Measurements from ENCODE around the gene NUP54.

DNA sequence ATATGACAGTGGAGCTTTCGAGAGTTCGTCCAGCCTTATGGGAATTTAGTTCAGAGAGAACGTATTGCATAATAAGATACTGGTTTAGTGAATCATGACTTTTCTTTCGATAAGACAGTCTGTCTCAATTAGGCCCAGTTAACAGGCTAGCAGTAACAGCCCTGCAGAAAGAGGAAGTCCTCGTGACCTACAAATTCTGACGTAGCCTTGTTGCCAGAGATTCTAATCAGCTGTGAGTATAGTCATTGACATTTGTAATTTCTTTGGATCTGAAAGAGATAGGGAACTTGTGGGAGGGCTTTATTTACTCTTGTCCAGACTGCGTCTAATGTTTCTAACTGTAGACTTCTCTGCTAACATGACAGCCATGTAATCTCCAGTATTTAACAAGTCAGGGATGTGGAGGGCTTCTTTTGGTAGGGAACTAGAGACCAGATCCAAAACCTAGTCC, 57.9 kb downstream of the NUP54 start:
- TF ChIP-seq, protein P1, sequence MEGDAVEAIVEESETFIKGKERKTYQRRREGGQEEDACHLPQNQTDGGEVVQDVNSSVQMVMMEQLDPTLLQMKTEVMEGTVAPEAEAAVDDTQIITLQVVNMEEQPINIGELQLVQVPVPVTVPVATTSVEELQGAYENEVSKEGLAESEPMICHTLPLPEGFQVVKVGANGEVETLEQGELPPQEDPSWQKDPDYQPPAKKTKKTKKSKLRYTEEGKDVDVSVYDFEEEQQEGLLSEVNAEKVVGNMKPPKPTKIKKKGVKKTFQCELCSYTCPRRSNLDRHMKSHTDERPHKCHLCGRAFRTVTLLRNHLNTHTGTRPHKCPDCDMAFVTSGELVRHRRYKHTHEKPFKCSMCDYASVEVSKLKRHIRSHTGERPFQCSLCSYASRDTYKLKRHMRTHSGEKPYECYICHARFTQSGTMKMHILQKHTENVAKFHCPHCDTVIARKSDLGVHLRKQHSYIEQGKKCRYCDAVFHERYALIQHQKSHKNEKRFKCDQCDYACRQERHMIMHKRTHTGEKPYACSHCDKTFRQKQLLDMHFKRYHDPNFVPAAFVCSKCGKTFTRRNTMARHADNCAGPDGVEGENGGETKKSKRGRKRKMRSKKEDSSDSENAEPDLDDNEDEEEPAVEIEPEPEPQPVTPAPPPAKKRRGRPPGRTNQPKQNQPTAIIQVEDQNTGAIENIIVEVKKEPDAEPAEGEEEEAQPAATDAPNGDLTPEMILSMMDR (IDR thresholded peaks at IDR 0.05), result no peak
- peak in 1 of 2 donors; percentile 33 for TF ChIP-seq POLR2A (IDR thresholded peaks at IDR 0.05)
